GM04504 (cell line): ENCODE data around the gene F5.
"Not testable (repeated sequence)": the region's sequence is repeated elsewhere in the genome, so short reads cannot be mapped to it uniquely, and the experiment has no call there.

Experiments
- DNase-seq: peaks from one replicate; pipeline ENCODE4 v3.0.0-alpha.2; 2012; ENCODE audit warnings: low read depth

The F5 gene

GRCh38 chr1:169508432-169509338 lies 77.6 kb downstream of the F5 start:
- no peak for DNase-seq

GRCh38 chr1:169507413-169507812 lies 78.9 kb downstream of the F5 start:
- DNase-seq = no peak

GRCh38 chr1:169503601-169504000 lies 82.7 kb downstream of the F5 start:
- DNase-seq = not testable (repeated sequence)

GRCh38 chr1:169499807-169500206 lies 86.5 kb downstream of the F5 start:
- DNase-seq = no peak

GRCh38 chr1:169497317-169497716 lies 89.0 kb downstream of the F5 start:
- DNase-seq = no peak

GRCh38 chr1:169495916-169496315 lies 90.4 kb downstream of the F5 start:
- no peak for DNase-seq

GRCh38 chr1:169495046-169495775 lies 91.1 kb downstream of the F5 start:
- no peak for DNase-seq

- no peak for DNase-seq
These were observed 91.9 kb downstream of the F5 start for GRCh38 chr1:169494343-169494742.

GRCh38 chr1:169493251-169493650 lies 93.0 kb downstream of the F5 start:
- no peak for DNase-seq

GRCh38 chr1:169491845-169492281 lies 94.4 kb downstream of the F5 start:
- no peak for DNase-seq

GRCh38 chr1:169488157-169488556 lies 98.1 kb downstream of the F5 start:
- no peak for DNase-seq

- DNase-seq = no peak
These were observed 98.7 kb downstream of the F5 start for GRCh38 chr1:169487561-169487960.

GRCh38 chr1:169487133-169487532 lies 99.1 kb downstream of the F5 start:
- DNase-seq = no peak

GRCh38 chr1:169486281-169487051 lies 99.8 kb downstream of the F5 start:
- peak; percentile 15 for DNase-seq

- DNase-seq = peak; percentile 98
These were observed 100.6 kb downstream of the F5 start, which contains the start of gene SLC19A2 for GRCh38 chr1:169485431-169486280. SLC19A2 (minus strand) TSS chr1:169485944; CDS start chr1:169485766, 178 bp downstream.

- DNase-seq = peak; percentile 28
These were observed 101.4 kb downstream of the F5 start for GRCh38 chr1:169484683-169485430.

- DNase-seq = no peak
These were observed 102.2 kb downstream of the F5 start for GRCh38 chr1:169484101-169484500.

GRCh38 chr1:169483500-169483966 lies 102.7 kb downstream of the F5 start:
- no peak for DNase-seq

- no peak for DNase-seq
These were observed 106.8 kb downstream of the F5 start for GRCh38 chr1:169479363-169480066.
